Neural progenitor cell (in vitro differentiated cells): ENCODE results near the gene PHOSPHO1.

Source experiments
- CTCF ChIP-seq: fragments of 200-600 bp; sonication (generic); IDR thresholded peaks from 2 replicates; pipeline ENCODE4 v1.5.1; 2017; ENCODE audit warnings: antibody characterized with exemption, mild to moderate bottlenecking
- EZH2 ChIP-seq: fragments of 200-600 bp; sonication (generic); IDR thresholded peaks from 2 replicates; pipeline ENCODE4 v1.6.1; 2017; ENCODE audit warnings: antibody characterized with exemption, mild to moderate bottlenecking, moderate library complexity
- EZH2phosphoT487 ChIP-seq: fragments of 200-600 bp; sonication (generic); IDR thresholded peaks from 2 replicates; pipeline ENCODE4 v1.6.1; 2017; ENCODE audit warnings: antibody characterized with exemption

DNA sequence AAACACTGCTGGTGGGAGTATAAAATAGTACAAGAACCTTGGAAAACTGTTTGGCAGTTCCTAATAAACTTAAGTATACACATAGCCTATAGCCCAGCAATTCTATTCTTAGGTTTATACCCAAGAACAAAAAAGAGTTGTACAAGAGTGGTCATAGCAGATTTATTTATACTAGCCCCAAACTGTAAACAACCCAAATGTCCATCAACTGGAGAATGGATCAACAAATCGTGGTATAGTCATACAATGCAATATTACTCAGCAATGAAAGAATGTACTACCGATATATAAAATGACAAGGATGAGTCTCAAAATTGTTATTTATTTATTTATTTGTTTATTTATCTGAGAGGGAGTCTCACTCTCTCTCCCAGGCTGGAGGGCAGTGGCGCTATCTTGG lies 43.3 kb downstream of the PHOSPHO1 start:
- TF ChIP-seq CTCF (no peak), EZH2phosphoT487 (no peak), EZH2 (no peak)
